ENCODE results near the gene ZC3HAV1.
"Not testable (repeated sequence)": the region's sequence is repeated elsewhere in the genome, so short reads cannot be mapped to it uniquely, and the experiment has no call there.

Gene ZC3HAV1

DNA sequence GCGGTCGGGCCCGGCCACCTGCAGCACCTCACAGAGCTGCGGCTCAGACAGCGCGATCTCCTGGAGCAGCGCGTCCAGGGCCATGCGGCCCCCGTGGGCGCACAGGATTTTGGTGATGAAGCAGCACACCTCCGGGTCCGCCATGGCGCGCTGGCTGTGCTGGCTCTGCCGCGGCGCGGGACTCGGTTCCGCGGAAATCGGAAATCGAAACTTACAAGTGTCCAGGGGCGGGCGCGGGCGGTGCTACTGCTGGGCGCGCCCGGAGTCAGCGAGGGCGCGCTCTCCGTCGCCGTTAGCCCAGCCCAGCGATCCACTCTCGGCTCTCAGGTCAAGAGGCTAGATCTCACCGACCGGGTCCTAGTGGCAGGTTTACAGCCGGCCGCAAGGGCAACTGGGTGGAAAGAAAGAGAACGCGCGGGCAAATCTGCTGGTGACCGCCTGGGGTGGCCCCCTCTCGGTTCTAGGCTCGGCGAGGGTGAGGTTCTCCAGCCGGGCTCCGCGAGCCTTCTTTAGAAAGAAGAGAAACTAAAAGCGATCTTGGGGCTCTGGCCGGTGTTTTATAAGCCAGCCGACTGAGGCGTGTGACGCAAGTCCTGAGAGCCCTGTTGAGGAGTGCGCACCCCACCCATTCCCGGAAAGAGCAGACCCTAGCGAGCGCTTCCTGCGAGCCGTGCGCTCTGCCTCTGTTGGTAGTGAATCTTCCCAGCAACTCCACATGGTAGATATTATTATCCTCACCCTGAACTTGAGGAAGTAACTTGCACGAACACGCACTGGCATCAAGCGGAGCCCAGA is at the start of gene ZC3HAV1:
Gene ZC3HAV1 (minus strand): TSS at position 533 of the 795 bp plus-strand sequence. CDS start 389 bp downstream, at position 144.
- peak; percentile 53 for DNase-seq

DNA sequence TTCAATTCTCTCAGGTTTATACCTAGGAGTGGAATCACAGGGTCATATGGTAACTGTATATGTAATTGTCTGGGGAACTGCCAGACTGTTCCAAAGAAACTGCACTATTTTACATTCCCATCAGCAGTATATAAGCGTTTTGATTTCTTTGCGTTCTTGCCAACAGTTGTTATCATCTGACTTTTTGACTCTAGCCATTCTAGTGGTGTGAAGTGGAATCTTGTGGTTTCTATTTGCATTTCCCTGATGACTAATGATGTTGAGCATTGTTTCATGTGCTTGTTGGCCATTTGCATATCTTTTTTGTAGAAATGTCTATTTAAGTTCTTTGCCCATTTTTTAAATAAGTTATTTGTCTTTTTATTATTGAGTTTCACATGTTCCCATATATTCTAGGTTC is 44.3 kb upstream of the ZC3HAV1 start:
- DNase-seq = no peak

DNA sequence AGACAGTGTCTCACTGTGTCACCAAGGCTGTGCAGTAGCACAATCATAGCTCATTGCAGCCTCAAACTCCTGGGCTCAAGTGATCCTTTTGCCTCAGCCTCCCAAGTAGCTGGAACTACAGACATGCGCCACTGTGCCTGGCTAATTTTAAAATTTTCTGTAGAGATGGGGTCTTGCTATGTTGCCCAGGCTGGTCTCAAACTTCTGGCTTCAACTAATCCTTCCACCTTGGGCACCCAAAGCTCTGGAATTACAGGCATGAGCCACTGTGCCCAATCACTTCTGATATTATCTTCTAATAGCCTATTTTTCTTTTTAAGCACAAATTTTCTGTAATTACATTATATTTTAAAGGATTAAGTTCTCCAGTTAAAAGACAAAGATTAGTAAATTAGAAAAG is 42.6 kb upstream of the ZC3HAV1 start:
- DNase-seq = no peak

DNA sequence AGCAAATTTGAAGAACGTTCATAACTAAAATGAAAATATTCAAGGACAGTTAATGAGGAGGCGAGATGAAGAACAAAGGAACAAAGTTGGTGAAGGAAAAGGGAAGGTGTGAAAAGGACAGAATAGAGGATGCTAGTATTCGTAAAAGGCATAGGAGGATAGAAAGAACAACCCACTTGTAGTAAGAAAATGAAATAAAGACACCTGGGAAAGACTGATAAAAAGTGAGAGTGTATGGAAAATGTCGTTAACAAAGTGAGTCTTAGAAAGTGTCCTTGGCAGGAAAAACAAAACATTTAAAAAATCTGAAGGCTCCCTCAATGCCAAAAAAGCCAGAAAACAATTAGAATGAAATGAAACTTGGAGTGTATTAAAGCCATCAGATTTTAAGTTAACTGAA is 29.6 kb upstream of the ZC3HAV1 start:
- no peak for DNase-seq

DNA sequence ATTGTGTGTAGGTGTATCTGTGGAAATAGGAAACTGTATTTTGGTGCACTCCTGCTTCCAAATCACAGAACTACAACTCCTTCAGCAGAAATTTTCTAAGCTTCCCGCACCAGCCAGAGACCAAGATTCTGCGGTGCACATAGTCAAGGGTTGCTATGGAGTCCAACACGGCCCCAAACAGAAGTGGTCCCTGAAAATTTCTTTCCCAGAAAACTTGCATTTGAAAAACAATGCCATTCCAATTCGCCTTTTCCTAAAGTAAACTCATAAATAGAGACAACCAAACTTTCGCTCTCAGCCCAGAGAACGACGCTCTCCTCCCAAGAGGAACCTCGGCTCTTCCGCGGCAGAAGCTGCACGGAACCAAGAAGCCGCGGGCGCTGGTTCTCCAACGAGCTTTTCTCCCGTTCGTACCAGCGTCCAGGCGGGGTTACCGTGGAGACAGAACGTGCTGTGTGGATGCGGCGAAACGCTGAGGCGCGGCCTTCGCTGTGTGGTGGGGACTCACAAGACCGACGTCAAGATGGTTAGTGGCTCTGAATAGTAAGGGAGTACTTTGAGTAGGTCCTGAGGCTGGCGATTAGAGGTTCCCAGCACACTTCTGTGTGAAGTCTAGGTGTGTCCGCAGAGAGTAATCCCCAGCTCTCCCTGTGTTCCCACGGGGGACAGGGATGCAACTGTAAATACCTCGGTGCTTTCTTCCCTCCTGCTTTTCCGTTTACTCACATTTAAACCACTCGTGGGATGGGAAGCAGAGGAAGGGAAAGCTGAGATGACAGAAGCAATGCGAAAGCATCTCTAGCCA is 24.0 kb upstream of the ZC3HAV1 start:
- DNase-seq = peak; percentile 88

DNA sequence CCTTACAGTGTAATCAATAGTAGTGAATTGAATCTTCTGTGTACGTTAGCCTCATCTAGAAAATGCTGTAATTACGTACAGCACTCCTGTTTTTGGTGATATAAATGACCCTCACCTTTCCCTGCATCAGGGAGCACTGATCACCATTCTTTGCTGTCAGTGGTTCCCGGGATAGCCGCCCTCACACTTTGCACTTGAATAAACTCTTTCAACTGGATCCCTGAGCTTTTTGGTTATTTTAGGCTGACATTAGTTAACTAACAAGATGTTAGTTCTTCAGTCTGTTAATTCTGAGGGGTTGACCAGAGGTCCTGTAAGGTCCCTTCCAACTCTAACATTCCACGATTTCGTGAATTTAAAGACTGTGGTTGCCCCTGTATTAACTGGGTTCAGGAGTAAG is 23.4 kb upstream of the ZC3HAV1 start:
- no peak for DNase-seq

DNA sequence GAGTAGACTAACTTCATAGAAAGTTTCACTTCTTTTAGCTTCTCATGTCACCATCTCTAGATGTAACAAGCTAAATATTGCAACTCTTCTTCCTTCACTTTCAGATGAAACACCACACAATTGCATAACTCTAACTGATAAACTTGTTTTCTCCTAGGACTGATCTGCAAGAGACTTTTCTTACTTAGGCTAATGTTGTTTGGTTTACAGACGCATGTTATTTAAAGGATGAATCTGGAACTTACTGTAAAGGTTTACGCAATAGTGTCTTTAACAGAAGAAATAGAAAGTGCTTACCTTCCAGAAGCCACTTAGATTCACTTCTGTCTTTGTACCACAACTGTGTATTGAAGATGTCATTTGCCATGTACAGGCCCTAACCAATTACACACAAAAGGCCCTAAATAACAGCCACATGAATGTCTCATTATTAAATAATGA is 22.1 kb upstream of the ZC3HAV1 start:
- DNase-seq = no peak

DNA sequence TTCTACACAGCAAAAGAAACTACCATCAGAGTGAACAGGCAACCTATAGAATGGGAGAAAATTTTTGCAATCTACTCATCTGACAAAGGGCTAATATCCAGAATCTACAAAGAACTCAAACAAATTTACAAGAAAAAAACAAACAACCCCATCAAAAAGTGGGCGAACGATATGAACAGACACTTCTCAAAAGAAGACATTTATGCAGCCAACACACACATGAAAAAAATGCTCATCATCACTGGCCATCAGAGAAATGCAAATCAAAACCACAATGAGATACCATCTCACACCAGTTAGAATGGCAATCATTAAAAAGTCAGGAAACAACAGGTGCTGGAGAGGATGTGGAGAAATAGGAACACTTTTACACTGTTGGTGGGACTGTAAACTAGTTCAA is 20.3 kb upstream of the ZC3HAV1 start:
- not testable (repeated sequence) for DNase-seq

DNA sequence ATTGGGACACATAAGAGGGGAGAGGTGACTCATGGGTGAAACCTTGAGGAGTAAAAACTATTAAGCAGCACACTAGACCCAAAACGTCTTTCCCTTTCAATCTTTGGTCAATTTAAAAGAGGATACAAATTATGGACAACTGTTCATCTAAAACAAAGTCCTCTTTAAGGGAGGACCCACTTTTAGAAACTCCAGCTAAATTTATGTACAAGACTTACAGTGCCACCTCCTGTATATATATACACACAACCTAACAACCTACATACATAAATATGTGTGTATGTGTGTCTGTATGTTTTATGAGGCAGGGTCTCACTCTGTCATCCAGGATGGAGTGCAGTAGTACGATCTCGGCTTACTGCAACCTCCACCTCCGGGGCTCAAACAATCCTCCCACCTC is 18.1 kb upstream of the ZC3HAV1 start:
- DNase-seq = no peak

DNA sequence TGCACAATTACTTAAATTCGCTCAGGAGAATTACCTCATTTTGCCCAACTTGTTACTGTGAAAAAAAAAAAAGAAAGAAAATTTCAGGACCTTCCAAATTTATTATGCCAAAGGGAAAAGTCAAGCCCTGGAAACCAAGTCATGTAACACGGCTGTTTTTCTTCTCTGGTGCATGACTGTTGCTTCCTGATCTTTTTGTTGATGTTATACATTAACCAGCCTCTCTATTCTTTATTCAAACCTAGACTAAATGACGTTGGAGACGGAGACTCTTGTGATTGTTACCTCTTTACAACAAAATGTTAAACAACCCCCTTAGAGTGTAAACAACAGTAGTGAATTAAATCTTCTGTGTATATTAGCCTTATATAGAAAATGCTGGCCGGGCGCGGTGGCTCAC is 16.1 kb upstream of the ZC3HAV1 start:
- no peak for DNase-seq

DNA sequence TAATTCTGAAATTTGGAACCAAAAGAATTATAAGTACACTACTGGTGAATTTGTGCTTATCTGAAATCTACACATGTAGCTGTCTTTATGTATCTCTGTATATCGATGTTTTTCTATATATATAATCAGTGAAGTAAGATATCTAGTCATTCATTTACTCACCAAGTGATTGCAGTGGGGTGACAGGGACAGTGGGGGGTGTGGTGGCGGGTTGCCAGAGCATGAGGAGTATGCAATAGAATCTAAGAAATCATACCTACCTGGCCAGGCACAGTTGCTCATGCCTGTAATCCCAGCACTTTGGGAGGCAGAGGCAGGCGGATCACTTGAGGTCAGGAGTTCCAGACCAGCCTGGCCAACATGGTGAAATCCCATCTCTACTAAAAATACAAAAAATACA is 15.5 kb upstream of the ZC3HAV1 start:
- DNase-seq = not testable (repeated sequence)

DNA sequence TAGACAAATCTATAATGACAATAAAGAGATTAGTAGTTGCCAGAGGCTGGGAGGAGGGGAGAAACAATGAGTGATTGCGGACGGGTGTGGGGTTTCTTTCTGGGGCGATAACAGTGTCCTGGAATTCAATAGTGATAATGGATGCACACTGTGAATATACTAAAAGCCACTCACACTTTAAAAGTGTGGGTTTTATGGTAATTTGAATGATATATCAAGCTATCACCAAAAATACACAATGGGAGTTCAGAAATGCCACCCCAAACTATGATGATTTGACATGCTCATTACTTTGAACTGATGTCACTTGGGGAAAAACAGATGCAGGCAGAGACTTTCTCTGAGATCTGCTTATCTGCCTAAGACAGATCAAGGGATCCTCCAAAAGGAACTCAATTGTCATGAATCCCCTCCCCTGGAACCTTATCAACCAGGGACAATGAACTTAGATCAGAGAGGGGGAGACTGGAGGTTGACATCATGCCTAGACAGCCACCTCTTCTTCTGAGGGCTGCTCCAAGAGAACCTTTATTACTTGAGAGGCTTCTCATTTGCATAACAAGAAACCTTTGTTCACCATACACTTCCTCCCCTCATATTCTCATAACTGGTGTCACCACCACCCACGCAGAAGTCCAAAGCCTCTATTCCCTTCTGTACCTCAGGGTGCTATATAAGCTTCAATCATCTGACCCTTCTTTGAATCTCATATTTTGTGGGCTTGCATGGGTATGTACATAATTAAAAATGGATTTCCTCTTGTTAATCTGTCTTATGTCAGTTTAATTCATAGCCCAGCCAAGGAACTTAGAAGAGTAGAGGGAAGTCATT is 14.8 kb upstream of the ZC3HAV1 start:
- no peak for DNase-seq

DNA sequence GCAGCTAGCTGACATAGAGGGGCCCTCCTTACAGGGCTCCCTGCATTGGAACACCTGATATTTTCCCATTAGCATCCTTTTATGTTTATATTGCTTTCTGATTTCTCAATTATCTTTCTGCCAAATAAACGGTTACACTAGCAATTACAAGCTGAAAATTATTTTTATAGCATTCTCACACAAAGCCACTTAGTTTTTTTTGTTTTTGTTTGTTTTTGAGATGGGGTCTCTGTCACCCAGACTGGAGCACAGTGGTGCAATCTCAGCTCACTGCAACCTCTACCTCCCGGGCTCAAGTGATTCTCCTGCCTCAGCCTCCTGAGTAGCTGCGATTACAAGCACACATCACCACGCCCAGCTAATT is 9.9 kb upstream of the ZC3HAV1 start:
- DNase-seq = no peak

DNA sequence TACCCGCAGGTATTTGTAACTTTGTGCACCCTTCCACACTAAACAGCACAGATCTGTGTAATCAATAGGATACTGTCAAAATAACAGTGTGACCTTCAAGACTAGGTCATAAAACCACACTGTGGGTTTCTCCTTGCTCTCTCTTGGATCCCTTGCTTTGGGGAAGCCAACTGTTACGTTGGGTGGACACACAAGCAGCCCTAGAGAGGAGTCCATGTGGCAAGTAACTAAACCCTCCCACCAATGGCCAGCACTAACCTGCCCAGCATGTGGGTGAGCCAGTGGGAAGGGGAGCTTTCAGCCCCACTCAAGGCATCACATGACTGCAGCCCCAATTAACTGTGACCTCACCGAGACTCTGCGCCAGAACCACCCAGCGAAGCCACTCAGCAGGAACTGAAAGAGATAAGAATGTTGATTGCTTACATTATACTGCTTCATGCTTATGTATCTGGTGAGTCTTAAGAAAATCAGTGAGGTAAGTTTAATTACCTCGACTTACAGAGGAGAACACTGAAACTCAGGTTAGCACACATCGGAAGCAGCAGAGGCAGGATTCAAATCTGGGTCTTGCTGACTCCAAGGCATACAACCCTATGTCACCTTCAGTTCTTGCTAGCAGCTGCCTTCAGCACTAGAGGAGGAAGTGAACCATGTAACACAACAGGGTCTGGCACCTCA is 9.4 kb upstream of the ZC3HAV1 start:
- DNase-seq = peak; percentile 51

DNA sequence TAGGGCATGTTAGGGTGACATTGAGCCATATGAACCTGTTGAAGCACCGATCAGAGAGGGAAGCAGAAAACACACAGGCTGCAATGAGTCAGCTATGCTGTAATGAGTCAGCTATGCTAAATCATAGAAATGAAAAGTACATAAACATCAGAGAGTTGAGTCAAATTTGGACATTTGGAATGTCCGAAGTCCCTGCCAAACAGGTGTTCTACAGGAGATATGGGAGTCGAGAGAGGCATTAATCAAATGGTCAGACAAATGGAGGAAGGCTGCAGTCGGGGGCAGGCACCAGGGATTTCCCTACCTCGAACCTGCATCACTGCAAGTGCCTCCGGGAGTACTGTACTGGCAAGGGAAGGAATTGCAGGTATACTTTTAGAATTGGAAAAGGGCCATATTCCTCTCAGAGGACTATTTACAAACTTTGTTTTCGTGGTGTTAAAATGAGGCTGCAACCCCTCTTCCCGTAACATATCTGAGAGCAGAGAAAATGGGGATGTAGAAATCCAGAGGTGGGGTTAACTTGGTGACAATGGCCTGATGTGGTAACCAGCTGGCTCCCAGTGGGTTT is 8.8 kb upstream of the ZC3HAV1 start:
- DNase-seq = no peak

DNA sequence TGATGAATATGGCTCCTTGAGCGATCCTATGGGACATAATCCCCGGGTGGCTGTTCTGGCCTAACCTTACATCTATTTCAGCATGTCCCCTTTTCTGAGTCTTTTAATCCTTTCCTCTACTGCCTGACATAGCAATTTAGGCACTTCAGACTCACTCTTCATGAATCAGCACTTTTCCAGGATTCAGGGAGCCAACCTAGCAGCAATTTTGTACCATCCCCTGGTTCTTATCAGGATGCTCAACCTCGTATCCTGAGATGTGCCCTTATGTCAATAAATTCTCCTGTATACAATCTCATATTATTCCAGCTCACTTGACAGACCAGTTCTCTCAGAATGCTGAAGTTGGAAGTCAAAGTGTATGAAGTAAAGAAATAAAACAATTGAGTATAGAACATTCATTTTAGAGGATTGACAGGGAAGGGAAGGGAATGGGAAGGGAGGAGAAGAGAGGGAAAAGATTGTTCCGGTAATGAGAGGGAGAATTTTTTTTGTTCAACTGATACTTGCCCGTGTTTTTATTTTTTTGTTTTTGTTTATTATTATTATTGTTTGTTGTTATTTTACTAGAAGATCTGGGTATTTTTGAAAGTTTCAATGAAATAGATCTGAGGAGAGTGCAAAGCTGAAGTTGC is 8.2 kb upstream of the ZC3HAV1 start:
- no peak for DNase-seq

DNA sequence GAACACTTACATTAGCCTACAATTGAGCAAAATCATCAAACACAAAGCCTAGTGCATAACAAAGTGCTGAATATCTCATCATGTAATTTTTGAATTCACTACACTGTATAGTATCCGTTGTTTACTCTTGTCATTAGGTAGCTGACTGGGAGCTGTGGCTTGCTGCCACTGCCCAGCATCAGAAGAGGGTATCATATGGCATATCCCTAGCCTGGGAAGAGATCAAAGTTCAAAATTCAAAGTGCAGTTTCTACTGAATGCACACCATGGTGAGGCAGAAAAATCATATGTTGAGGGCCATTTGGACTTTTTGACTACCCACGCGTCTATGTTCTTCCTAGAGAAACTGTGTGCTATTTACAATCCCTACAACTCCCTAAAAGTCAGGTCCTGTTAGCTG is 7.5 kb upstream of the ZC3HAV1 start:
- DNase-seq = no peak

DNA sequence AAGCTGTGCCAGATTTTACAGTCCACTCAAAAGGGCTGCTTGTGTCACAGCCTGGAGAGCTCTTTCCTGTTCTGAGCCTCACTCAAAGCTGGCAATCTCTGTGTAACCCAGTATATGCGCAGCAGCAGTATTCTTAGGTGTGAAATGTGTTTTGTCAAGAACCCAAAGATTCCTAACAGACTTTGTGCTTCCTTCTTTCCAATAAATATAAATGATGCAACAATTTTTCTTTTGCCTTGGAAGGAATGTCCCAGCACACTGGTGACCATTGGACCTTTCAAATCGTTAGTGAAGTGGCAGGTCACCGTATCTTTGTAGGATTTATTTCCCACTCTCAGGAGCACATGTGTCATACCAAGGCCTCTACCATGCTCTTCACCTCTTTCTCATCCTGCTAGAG is 5.6 kb upstream of the ZC3HAV1 start:
- no peak for DNase-seq

DNA sequence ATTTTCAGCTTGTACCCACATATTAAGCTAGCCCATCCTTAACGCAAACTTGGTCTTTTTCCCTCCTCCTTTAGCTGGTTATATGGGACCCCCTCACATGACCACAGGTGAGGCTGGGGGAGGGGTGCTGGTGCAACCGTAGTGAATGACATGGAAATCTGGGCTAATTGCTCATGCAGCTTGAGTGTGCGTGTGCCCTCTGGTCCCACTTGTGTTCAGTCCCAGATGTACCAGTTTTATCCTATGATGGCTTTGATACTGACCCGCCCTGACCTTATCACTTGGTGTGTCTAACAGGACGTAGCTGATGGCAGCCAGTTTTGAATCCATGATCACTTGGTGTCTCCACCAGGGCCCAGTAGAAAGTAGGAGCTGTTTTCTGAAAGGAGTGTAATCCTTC is 5.1 kb upstream of the ZC3HAV1 start:
- DNase-seq = no peak

DNA sequence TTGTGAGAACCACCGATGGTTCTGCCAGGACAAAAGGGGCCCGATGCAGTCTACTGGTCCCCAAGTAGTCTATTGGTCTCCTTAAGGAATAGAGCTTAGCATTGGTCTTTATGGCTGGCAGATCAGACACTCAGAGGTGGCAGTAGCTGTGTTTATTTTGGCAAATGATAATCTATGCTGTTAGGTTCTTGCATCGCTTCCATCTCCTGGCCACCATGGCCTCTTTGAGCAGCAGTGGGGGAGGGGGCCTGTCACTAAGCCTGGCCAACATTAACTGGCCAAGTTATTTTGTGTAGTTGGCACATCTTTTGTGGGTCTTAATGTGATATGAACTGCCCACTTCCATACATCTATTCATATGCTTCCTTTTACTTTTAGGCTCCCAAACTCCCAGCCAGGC is 4.5 kb upstream of the ZC3HAV1 start:
- no peak for DNase-seq

DNA sequence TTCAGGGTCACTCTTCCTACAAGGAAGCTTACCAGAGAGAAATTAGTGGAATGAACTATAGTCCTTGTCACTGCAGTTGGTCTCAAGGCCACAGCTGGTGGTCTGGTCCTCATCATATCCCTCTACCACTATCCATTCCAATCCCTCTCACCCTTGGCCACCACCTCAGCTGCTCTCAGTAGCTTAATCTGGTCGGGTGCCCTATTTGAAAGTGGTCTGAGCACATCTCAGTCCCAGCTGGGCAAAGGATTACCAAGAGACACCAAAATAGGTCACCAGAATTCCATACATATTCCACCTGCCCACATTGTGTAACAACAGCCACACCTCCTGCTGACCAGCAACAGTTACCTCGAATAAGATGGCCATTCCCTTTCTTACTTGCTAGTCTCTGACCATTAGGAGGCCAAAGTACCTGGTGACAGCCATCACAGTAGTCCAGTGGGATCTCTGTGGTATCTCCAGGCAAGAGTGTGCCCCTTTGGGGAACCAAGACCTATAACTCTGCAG is 3.3 kb upstream of the ZC3HAV1 start:
- DNase-seq = no peak

DNA sequence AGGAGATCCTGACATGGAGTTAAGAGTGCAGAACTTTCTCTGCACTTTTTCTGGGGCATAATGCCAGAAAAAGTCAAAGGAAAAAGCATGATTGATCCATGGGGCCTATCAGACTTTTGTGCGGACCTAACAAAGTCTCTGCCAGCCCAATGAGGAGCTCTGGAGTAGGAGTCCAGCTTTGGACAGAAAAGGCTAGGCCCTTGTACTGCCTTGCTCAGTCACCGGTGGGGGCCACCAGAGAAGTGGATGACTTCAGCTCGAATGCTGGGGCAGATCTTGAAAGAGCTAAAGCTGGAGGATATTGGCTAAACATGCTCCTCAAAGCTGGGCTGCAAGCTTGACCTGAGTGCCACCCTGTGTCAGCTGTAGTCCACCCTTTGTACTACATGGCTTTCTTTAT is 2.8 kb upstream of the ZC3HAV1 start:
- DNase-seq = no peak
